HG03571 (cell line): Measurements from ENCODE around the gene ABHD4.
"Not testable (repeated sequence)": the region's sequence is repeated elsewhere in the genome, so short reads cannot be mapped to it uniquely, and the experiment has no call there.

Experiments used
- ATAC-seq: cut with Tn5 transposase; IDR thresholded peaks from one replicate; pipeline ENCODE4 v1.9.1; 2021; ENCODE audit not compliant: unreplicated experiment

The ABHD4 gene

DNA sequence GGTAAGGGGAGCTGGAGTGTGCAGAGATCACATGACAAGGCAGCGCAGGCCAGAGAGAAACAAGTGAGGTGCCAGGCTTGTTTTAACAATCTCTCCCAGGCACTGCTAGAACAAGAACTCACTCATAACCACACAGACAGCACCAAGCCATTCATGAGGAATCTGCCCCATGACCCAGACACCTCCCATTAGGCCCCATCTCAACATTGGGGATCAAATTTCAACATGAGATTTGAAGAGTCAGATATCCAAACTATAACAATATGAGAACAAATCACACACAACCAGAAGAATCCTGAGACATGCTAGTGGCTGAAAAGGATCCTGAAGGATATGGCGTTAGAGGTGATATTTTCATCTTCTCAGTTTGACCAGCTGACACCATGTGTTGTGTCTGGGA, 24.2 kb downstream of the ABHD4 start:
- no peak for ATAC-seq

DNA sequence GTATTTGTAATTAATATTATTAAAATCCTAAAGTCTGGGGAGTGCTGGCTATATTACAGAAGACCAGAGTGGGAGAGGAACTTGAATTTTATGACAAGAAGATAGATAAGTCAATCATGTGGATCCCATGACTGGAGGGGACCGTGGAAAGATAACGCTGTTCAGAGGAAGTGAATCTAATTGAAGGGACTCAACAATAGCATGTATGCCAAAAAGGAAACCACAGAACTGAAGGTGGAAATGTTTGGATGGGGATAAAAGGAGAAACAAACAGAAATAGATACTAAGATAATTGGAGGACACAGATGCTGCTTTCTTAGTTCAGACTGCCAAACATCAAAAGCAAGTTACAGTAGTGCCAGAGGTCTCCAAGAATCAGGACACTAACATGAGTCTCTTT, 24.9 kb downstream of the ABHD4 start:
- no peak for ATAC-seq

DNA sequence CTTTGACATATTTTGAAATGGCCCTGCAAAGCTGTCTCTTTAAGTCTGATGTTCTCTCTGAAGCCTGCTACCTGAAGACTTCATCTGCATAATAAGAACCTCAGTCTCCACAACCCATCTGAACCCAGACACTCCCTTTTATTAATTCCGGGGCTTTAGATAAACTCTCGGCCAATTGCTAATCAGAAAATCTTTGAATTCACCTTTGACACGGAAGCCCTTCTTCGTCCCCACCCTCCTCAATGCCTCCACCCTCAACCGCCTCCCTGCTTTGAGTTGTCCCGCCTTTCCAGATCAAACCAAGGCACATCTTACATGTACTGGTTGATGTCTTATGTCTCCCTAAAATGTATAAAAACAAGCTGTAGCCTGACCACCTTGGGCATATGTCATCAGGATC, 28.5 kb downstream of the ABHD4 start:
- ATAC-seq, result no peak

DNA sequence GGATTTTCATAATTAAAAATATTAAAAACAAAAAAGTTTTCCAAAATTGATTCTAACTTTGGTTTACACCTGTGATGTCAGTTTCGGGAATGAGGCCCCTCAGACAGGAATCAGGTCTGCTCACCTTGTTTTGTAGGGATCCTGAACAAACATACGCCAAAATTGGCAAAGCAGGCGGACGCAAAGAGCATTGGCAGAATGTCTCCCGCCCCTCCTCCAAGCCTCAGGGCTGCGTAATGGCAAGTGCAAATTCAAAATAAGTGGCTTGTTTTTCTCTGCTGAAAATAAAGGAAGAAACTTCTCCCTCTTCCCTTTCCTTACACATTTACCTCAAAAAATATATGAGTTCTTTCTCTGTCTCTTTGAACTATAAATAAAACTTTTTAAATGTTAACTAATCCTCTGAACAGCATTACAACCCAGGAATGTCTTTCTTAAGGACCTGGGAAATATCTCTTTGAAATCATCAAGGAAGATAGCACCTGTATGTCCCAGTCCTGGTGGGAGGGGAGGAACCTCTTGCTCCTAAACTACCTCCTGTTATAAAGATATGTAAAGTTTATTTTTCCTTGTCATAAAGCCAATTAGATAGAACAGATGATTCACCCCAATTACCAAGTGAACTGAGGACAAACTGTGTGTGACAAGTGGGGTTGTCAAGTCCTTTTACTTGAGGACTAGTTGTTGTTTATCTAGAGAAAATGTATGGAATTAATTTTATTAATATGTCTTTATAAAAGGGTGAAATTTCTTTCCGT, 29.6 kb downstream of the ABHD4 start:
- ATAC-seq, result no peak

DNA sequence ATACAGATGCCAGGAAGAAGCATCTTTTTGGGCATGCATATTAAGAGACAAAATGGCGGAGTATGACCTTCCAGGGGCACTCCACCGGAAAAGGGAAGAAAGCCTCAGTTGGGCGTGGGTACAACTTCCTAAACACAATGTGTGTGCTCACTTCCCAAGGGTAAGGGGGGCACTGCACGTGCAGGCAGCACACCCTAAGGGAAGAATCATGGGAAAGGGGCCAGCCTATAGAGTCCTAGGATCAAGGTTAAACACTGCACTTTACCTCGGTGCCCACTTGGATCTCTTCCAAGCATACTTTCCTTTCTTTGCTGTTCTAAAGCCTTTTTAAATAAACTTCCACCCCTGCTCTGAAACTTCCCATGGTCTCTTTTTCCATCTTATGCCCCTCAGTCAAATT, 31.3 kb downstream of the ABHD4 start:
- no peak for ATAC-seq

DNA sequence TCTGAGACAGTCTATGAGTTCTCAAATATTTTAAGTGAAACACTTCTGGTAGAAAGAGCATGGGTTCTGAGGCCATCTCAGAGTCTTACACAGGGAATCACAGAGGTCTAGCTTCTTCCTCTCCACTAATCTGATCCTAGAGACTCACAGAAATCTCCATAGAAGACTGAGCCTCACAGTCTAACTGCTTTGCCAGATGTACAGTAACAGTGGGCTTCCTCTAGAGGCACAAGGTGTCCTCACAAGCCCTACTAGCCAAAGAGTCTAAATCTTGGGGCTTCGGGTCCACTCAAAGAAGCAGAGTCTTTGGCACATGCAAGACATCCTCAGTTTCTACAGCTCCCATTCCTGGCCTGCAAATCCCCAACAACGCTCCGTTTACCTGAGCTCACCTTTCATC, 32.0 kb downstream of the ABHD4 start:
- no peak for ATAC-seq

DNA sequence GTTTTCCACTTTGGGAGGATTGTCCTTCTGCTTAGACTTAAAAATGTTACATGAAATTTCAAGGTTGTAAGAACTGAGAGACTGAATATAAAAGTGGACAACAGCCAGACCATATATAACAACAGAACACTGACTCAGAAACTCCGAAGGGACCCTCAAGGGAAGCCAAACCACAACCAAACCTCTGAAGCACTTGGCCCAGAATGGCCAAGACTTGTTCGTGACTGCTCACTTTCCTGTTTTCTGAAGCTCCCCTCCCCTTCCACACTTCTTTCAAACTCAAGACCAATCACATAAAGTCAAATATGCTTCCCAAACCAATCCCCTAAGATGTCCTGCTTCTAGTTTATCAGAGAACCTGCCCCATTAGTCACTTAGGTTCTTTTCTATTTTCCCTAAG, 32.4 kb downstream of the ABHD4 start:
- ATAC-seq, result no peak

DNA sequence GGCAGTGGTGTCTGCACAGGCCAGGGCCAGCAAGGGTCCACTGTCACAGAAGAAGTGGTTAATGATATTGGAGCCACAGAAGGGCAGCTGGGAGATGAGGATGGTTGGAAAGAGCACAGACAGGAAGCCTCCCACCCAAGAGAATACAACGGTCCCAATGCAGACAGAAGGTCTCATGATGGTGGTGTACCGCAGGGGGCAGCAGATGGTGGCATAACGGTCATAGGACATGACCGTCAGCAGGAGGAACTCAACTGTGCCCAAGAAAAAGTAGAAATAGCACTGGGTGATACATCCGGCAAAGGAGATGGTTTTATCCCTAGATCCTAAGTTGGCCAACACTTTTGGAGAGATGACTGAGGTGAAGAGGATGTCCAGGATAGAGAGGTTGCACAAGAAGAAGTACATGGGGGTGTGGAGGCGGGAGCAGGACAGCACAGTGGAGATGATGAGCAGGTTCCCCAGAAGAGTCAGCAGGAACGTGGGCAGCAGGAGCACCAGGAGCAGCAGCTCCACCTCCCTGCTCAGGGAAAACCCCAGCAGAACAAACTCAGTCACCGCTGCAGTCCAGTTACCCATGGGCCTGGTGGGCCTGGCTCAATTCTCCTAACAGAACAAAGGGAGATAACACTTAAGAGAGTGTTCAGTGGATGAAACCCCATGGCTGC, 36.3 kb downstream of the ABHD4 start:
- no peak for ATAC-seq

DNA sequence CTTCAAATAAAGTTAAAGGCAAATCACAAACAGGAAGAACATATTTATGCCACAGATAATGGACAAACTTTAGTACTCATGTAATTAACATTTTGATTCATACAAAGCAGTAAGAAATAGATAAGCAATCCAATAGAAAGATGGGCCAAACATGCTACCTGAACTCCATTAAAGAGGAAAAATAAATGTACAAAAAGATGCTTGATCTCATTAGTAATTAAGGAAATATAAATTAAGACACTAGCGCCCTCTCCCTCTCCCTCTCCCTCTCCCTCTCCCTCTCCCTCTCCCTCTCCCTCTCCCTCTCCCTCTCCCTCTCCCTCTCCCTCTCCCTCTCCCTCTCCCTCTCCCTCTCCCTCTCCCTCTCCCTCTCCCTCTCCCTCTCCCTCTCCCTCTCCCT, 37.9 kb downstream of the ABHD4 start:
- ATAC-seq, result not testable (repeated sequence)

DNA sequence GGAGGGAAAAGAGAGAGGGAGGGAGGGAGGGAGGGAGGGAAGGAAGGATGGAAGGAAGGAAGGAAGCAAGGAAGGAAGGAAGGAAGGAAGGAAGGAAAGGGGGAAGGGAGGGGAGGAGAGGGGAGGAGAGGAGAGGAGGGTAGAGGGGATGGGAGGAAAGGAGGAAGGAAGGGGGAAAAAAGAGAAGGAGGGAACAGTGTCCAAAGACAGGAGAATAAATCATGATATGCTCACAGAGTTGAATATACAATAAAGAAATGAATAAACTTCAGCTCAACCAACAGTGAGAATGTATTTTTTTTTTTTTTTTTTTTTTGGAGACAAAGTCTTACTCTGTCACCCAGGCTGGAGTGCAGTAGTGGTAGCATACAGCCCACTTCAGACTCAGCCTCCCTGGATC, 42.1 kb downstream of the ABHD4 start:
- ATAC-seq, result no peak

DNA sequence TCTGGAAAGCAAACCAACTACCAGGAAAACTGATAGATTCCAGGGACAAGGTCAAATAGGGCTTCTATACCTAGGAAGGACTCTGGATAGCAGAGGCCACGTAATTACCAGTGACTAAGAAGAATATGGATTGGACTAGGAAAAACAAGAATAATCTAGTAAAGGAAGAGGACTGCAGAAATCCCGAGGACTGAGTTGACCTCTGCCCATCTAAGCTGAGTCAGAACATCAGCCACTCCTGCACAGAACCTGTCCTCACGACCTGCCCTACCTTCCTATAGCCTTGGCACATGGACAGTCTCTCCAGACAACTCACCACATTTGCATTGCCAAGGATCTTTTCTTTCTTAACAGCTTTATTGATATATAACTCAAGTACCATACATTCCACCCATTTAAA, 43.7 kb downstream of the ABHD4 start:
- ATAC-seq, result no peak

DNA sequence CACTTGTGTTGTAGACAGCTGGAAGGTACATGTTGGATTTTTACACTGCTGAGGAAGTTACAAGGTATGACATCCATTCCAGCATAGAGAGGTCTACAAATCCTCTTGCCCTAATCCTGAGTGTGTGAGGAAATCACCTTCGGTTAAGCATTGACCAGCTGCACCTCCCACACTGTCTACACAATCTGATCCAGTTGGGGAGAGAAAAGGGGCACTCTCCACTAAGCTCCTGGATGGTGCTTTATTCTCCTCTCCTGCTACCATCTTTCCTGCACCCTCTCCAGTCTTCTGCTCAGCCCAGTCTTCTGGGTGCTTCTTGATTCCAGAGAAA, 46.2 kb downstream of the ABHD4 start, which contains the start of gene OR6J1:
TSS of gene OR6J1 (minus strand) at position 48 of the 331 bp plus-strand sequence. CDS start 9,541 bp downstream, outside the sequence.
- no peak for ATAC-seq

DNA sequence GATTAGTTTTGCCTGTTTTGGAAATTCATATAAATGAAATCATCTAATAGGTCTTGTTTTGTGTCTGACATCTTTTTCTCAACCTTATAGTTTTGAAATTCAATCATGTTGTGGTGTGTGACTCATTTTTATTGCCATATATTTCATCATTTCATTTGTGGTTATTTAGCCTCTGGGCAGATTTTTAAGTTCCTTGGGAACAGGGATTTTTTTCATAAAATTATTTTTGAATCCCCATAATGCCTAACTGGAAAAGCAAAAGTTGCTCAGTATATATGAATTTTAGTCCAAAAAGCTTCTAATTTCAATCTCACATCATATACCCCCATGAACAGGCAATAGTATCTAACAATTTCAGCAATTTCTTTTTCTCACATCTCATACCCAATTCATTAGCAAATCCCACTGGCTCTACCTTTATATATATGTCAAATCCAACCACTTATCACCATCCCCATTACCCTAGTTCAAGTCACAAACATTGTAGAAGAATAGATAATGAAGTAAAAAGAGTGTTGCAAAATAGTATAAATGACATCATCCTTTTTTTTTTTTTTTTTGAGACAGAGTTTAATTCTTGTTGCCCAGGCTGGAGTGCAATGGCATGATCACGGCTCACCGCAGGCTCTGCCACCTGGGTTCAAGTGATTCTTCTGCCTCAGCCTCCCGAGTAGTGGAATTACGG, 48.6 kb downstream of the ABHD4 start:
- ATAC-seq, result no peak

DNA sequence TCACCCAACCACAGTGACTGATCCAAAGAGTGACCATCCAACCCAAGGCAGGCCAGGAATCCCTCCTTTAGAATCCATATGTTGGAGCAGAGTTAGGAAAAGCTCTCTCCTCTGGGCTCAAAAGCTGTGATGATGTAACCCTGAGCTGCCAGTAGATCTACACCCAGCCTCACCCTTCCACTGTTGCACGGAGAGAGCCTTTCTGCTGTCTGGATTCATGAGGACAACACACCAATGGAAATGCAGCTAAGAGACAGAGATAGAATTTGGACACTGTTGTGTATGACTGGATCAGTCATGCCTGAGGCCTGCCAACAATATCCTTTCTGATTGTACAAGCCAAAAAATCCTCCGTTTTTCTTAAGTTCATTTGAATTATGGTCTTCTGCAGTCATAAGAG, 50.4 kb downstream of the ABHD4 start:
- ATAC-seq, result no peak

DNA sequence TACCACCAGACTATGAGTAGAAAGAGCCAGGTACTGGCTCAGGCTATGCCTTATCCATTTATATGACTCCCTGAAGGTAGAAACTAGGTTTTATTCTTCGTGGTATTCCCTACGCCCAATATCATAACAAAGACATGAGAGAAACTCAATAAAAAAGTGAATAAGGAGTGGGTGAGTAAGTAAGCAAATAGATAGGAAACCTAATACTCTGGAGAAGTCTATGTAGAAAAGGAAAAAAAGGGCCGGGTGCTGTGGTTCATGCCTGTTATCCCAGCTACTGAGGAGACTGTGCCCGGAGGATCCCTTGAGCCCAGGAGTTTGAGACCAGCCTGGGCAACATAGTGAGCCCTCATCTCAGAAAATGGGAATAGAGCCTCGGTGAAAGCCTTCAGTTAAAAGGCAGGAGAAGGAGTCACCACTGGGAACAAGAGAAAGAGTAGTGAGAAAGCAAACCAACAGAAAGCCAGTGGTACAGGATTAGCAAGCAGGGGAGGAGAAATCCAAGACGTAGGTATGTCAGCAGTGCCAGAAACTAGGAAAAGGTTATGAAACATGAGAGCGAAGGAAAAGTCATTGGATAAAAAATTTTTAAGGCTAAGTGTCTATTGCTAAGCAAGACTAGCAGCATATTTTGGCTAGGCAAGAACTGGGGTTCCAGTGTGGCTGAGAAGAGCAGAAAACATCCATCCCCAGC, 52.1 kb downstream of the ABHD4 start:
- no peak for ATAC-seq

DNA sequence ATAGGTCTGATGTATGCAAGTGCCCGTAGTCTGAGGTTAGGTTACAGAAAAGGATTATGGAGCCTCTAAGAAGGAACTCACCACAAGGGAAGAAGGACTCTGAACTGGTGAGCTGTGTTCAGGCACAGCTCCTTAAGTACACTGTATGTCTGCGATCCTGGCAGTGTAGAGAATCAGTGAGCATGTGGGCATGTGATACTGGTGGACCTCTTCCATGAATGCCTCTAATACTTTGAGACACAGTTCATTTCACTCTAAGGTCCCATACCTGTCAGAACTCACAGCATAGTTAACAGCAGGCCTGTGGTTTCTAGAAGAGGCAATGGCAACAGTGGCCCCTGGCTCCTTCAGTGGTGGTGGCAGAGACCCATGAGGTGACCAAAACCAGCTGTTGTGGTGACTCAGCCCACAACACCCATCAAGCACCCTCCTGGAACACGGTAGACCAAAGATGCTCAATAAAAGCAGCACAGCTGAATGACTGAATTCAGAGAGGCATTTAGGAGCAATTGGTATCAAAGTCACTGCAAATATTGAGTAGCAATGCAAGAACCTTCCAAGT, 52.9 kb downstream of the ABHD4 start:
- ATAC-seq, result no peak

DNA sequence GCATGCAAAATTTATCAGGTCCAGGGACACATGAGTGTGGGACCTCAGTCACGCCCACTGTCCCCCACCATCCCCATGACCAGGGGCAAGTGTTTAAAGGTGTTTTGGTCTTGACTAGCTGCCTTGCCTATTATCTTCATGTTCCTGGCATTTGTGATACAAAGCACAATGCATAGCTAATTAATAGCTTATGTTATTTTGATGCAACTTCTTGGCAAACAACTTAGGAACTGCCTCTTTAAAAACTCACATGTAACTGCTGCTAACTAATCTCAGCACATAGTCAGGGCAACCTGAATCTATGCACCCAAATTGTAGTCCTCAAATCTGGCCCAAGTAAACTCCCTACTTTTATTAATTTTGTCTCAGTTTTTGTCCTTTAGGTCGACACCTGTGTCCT, 53.5 kb downstream of the ABHD4 start:
- ATAC-seq, result no peak

DNA sequence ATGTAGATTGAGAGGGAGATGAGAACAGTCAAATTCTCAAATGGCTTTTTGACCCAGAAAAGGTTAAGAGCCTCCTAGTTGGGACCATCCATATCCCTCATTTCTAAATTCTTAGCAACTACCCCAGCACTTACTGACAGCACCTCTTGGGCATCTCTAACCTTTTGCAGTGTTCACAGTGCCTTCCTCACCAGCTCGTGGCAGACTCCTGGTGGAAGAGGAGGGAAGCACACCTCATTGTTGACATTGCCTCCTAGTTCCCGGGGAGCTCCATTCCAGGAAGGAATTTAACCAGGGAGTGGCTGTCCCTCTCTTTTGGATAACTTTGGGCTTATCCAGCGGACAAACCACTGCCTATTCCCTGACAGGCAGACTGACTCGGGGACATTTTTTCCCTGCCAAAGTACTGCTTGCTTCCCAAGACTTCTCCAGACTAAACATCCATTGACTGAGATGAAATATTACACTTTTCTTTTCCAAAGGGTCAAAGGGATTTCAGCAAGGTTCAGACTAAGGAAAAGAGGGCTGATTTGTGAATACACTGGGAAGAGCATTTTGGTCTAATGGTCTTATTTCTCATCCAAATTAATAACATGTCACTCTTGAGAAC, 55.0 kb downstream of the ABHD4 start:
- no peak for ATAC-seq

DNA sequence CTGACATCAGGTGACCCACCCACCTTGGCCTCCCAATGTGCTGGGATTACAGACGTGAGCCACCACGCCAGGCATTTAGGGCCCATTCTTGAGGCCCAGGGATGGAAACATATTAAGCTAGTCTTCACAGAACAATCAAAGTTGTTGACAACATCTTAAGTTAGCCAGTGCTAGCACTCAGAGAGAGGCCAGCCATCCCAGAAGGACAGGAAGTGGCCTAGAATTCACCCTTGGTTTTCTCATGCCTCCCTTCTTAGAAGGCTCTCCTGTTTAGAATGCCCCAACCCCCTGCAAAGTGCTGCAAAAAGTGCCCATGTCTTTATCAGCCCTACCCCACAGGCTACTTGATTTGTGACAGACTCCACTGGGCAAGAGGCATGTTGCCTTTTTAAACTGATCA, 58.1 kb downstream of the ABHD4 start:
- no peak for ATAC-seq

DNA sequence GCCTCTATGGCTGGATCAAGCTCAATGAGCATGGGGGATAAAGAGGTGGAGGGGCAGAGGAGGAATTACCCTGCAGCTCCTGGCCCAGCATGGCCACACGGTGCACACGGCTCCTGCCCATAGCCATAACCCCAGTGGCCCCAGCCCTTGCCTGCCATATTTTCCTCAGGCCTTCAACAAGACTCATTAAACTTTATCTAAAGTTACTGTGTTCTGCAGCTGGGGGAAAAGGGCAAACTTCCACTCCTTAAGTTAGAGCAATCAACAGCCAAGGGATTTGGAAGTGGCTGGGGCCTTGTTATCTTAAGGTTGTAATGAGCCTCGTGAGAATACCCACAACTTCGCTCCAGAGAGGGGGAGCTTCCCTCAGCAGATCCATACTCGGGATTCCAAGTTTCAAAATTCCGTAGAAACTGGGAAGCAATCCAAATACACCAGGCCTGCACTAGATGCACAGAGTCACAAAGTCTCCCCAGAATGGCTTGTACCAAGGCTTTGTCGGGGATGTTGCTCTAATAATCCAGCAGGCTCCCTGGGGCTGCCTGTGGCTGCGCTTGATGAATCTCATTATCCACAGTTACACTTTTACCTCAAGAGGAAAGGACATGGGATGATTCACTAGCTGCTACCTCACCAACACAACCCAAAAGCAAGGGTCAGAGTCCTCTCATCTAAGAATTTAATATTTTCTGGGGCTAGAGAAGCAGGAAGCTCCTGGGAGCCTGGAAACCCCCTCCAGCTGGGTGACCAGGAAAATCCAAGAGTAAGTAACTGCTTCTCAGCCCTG, 59.0 kb downstream of the ABHD4 start:
- ATAC-seq, result no peak
